GM04504 (cell line): ENCODE data around the gene FASTK.

Source experiments
- DNase-seq: peaks from one replicate; pipeline ENCODE4 v3.0.0-alpha.2; 2012; ENCODE audit warnings: low read depth

FASTK gene

GRCh38 chr7:151063212-151063561 lies 17.4 kb downstream of the FASTK start:
- DNase-seq = no peak

- no peak for DNase-seq
Measured at GRCh38 chr7:151062399-151063211, 18.0 kb downstream of the FASTK start.

DNA sequence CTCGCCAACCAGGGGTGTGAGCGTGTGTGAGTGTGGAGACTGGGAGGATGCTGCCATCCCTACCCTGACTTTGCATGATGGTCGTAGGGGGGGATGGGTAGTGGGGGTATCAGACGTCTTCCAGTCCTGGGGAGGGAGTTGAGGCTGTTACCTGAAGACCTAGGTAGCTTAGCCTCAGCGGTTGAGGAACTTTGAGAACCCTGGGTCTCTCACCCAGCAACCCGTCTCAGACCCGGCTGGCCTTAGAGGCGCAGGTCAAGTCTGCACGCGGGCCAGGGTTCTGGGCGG lies 18.6 kb downstream of the FASTK start:
- no peak for DNase-seq

DNA sequence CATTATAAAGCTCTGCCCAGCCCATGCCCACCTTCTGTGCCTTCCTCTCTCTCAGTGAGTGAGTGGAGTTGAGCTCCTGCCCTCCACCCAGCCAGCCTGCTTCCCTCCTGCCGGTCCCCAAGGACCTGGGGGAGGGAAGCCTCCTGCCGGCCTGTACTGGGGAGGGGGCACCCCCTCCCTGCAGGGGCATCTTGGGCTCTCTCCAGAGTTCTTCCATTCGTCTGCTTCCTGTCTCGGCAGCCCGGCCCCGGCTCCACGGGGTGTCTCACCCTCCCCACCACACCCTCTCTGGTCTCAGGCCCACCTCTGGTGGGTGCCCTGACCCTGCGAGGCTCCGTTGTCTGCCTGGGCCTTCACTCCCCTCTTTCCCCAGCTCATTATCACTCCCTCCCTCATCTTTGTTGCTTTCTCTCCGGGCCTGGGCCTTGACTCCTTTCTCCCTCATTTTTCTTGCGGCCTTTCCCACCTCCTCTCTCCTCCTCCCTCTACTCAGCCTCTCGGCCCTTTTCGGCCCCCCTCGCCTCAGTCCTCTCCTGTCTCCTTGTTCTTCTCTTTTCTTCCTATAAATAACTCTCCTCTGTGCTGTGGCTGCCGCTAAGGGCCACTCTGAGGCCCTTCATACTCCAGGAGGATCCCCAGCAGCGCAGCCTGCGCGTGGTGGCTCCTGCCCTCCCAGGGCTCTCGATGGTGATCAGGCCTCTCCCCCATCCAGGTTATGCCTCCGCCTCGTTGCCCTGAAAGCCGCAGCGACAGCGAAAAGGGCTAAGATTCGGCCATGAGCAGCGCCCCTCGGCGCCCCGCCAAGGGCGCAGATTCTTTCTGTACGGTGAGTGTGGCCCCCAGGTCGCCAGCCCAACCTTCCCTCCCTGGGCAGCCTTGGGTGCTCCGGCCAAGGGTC lies 19.1 kb downstream of the FASTK start:
- no peak for DNase-seq

DNA sequence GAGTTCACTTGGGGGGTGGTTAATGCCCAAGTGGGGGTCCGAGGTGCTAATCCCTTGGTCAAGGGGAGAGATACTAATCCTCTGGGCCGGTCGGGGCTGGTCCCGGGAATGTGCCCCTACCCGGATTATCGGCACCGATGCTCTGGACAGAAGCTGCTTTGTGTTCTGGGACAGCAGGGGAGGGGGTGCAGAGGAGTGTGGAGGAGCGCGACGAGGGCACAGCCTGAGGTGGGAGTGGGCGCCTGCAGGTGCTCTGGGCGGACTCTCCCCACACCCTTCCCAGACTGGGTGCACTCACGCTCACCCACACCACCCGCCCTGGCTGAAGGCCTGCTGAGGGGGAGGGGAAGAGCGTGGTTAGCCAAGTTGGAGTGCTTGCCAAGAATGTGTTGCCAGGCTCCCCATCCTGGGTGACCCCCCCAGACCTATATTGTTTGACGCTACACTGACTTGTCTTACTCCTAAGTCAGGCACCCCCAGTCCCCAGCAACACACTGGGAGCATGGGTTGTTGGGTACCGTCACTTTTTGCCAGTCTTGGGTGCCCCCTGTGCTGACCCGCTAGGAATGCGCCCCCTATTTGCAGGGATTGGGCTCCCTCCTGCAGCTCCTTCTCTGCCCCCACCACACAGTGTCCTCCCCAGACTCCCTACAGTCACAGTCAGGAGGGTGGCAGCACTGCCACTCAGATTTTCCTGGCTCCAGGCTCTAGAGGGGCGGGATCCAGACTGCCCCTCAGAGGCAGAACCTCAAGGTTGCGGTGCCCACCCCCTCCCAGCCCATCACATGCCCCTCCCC lies 20.0 kb downstream of the FASTK start:
- DNase-seq = no peak

- no peak for DNase-seq
Measured at GRCh38 chr7:151060113-151060415, 20.5 kb downstream of the FASTK start.

DNA sequence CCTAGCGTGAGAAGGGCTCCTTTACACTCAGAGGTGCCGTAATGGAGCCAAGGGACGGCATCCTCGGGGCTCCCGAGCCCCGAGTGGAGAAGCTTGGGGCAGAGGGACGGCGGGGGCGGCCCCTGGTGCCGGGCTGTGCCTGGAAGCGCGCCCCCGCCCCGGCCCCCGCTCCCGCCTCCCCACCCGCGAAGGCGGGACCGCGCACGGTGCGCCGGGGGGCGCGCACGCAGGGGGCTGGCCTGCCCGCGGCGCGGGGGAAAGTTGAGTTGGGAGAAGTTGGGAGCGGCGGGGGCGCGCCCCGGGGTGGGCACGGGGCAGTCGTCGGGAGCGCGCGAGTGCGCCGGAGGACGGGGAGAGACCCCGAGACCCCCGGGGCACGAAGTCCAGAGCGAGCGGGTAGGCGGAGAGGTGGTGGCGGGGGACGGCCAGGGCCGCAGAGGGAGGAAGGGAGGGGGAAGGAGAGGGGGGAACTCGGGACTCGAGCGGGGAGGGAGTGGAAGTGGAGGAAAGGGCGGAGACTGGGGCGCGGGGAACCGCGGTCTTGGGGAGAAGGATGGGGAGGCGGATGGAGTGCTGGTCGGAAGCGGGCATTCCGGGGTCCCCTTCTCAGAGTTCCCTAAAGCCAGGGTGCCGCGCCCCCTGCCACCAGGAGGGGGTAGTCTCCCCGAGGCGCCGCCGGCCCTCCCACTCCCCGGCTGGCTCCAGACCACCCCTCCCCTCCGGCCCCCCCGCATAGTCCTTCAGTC lies 21.1 kb downstream of the FASTK start, which contains the start of gene SLC4A2:
SLC4A2 (plus strand) TSS at position 223 of the 746 bp plus-strand sequence. CDS start 2,399 bp downstream, outside the sequence.
- no peak for DNase-seq

DNA sequence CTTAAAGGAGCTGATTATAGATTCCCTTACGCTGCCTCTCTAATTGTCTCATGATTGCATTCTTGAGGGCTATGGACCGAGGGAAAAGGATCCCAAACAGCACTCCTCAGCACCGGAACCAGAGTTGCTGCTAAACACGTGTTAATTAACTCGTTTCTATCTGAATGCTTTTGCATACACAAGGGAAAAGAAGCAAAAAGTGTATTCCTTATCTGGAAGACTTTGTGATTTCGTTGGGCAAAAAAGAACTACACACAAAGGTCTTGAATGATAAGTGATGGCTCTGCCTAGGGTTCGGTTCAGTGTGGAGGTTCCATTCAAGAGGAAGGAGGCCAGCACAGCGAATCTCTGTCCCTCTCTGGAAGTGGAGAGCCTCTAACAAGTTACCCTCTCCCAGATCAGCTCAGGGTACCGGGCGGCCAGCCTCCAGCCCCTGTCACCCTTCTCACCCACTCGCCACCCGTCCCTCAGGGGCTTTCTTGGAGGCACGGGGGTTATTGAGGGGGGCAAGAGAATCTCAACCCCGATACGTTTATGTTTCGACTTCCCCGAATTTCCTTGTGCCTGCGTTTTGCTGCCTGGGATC lies 21.7 kb downstream of the FASTK start:
- no peak for DNase-seq

DNA sequence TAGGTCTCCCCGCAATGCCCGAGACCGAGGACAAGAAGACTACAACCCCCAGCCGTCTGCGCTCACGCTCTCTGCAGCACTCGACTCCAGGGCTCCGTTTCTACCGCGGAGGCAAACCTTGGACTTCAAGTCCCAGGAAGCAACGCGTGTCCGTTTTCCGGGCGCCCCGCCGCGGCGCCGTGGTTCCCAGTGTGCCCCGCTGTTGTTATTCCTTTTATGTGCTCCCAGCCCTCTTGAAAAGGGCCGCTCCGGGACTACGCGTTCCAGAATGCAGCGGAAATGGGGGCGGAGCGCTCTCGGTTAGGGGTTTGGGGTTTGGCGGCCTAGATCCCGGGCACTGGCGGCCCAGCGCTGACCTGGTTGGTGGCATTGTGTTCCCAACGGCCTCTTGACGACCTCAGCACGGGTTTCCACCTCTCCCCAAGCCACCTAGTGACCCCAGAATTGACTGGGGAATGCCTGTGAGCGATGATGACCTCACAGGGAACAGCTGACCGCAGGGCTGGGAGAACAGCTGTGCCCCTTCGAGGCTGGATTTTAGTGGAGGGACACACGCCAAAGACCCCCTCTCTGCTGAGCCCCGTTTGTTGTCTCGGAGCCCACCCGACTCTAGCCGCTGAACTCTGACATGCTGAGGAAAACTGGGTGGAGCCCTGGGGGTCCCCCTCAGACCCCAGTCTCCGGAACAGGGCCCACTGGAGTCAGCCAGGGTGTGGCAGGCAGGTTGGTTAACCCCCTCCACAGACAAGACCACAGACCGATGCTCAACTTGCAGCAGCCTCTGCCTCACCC lies 22.4 kb downstream of the FASTK start:
- peak; percentile 100 for DNase-seq

GRCh38 chr7:151057506-151057988 lies 23.1 kb downstream of the FASTK start, which contains the start of gene CDK5:
CDK5 (minus strand) TSS chr7:151057897; CDS start chr7:151057848, 49 bp downstream.
- no peak for DNase-seq

DNA sequence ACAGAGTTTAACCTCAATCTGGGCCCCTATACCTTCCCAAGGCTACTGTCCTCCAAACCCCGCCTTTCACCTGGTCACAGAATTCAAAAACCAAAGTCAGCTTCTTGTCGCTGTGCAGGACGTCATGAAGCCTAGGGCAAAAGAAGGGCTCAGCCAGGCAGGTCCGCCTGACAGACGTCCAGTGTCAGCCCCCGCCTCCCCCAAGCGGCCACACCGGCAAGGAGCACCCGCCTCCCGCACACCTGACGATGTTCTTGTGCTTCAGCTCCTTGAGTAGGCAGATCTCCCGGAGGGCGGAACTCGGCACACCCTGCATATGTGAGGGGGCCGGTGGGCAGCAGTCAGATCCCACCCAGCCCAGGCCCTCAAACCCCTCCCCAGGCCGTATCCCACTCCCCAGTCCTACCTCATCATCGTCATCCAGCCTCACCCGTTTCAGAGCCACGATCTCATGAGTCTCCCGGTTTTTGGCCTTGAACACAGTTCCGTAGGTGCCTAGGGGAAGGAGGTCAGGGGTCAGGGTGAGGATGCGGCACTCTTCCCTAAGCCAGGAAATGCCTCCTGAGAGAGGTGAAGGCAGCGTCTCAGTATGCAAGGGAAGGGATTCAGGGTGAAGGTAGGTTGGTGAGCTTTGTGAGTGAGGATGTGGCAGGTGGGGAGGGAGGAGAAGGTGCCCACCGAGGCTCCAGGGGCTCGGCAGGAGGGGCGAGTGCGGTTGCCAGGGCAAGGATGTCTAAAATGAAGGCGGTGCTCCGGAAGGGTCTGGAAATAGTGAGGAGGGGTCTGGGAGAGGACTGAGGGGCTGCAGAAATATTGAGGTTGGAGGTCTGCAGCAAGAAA lies 23.7 kb downstream of the FASTK start:
- no peak for DNase-seq

- DNase-seq = no peak
Measured at GRCh38 chr7:151056283-151056665, 24.3 kb downstream of the FASTK start.

DNA sequence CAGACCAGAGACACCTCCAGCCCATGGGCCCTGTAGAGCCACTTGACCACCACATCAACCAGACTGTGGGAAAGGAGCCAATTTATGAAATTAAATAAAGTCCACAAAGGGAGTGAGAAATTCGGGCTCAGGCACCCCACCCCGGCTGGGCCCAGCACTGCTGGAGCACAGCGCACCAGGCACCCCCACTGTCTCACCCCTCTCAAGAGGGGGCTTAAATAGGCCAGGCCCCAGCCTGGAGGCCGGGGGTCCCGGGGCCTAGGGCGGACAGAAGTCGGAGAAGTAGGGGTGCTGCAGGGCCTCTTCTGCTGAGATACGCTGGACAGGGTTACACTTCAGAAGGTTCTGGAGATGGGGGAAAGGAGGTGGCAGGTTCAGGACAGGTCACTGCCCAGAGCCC lies 26.9 kb downstream of the FASTK start:
- DNase-seq = no peak

DNA sequence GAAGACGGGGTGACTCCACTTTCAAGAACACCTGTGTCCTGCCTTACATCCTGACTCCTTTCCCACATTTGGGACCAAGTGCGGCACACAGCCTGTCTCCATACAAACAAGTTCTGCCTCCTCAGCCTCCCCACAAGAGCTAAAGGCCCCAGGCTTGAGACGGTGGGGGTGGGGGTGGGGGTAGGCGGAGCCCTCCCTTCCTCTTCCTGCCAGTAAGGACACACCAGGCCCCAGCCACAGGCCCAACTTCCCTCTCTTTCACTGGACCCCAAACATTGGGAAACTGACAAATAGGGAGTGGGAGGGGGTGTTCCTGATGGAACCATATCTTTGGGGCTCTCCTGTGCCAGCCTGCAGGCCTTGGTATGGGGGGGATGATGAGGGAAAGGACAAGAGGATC lies 27.5 kb downstream of the FASTK start:
- no peak for DNase-seq

DNA sequence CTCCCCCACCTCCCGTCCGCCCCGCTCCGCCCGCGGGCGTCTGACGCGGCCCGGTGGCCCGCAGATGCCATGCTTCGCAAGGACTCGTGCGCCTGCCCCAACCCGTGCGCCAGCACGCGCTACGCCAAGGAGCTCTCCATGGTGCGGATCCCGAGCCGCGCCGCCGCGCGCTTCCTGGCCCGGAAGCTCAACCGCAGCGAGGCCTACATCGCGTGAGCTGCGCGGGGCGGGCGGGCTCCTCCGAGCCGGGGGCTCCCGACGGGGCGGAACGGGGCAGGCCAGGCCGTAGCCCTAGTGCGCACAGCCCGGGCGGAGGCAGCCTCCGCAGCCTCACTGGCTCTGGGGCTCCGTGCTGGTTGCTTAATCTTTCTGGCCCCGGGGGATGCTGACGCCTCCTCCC lies 29.5 kb downstream of the FASTK start:
- DNase-seq = no peak

- no peak for DNase-seq
Measured at GRCh38 chr7:151048911-151049463, 31.6 kb downstream of the FASTK start.

DNA sequence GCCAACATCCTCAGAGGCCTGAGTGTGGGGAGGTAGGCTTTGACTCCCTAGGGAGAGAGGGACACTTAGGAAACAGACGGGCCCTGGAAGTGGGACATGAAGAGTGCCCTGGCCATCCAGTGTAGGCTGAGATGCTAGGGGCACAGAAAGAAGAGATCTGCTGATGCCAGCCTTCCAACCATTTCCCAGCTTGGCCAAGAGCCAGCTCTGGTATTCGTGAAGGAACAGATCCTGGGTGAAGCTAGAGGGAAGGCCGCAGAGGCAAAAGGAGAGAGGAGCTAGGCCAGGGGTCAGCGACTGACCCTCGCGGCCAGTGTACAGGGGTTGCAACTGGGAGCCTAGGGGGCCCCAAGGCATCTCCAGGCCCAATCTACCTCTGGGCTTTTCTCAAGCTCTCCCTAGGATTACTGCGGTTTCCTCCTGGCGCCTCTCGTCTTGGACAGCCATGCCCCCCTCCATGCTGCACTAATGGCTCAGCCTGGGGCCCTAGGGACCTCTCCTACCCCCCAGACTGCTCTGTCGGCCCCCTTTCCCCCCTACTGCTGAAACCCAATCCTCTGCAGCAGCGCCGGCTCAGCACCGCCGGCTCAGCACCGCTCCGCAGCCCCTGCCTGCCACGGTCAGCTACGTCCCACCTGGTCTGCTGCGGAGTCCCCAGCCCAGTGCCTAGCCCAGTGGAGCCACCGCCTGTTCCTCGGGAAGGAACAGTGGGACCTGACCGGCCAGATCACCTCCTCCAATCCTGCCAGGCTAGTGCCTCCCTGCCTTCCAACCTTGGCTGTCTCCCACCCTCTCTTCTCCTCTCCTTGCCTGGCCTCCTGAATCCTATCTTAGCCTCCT lies 32.4 kb downstream of the FASTK start, which contains the start of gene ASIC3:
ASIC3 (plus strand) TSS at position 556 of the 840 bp plus-strand sequence. CDS start 355 bp downstream, outside the sequence.
- no peak for DNase-seq
